Islet of Langerhans (tissue), 1 donor: Measurements from ENCODE around the gene TRIM29.
"Not testable (repeated sequence)": the region's sequence is repeated elsewhere in the genome, so short reads cannot be mapped to it uniquely, and the experiment has no call there.

ENCODE experiments used
- FAIRE-seq: peaks from one replicate; lab custom pipeline; 2011; peaks lifted over from hg19 to GRCh38; lab: Jason Lieb, UNC

The TRIM29 gene, protein sequence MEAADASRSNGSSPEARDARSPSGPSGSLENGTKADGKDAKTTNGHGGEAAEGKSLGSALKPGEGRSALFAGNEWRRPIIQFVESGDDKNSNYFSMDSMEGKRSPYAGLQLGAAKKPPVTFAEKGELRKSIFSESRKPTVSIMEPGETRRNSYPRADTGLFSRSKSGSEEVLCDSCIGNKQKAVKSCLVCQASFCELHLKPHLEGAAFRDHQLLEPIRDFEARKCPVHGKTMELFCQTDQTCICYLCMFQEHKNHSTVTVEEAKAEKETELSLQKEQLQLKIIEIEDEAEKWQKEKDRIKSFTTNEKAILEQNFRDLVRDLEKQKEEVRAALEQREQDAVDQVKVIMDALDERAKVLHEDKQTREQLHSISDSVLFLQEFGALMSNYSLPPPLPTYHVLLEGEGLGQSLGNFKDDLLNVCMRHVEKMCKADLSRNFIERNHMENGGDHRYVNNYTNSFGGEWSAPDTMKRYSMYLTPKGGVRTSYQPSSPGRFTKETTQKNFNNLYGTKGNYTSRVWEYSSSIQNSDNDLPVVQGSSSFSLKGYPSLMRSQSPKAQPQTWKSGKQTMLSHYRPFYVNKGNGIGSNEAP

DNA sequence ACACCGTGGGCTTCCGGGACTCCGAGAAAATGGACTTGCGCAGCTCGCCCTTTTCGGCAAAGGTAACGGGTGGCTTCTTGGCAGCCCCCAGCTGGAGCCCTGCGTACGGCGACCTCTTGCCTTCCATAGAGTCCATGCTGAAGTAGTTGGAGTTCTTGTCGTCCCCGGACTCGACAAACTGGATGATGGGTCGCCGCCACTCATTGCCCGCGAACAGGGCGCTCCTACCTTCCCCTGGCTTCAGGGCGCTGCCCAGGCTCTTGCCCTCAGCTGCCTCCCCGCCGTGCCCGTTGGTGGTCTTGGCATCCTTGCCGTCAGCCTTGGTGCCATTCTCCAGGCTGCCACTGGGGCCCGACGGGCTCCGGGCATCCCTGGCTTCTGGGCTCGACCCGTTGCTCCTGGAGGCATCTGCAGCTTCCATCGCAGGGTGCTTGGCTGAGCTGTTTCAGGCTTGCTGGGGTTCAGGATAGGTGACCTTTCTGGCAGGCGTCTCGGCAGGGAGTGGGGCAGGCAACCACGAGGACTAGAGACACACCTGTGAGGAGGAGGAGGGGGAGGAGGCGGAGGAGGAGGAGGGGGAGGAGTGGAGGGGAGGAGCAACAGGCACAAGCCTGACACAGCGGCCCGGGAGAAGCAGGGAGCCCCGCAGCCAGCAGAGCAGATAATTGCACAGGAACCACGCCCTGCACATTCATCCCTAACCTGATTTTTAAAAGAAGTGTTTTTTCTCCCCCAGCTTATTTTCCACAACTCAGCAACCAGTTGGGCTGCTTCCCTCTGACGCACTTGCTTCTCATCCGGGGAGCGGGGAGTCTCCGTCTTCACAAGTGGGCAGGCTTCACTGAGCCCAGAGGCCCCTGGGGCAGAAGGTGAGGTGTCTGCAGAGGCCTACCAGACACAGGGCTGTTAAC lies at the start of gene TRIM29:
TSS of gene TRIM29 (minus strand) at position 503 of the 911 bp plus-strand sequence. CDS start at position 421, 82 bp downstream.
- FAIRE-seq = no peak

- no peak for FAIRE-seq
Observed at GRCh38 chr11:120186774-120187591, 49.1 kb upstream of the TRIM29 start.

- FAIRE-seq = no peak
Observed at GRCh38 chr11:120186456-120186773, 48.5 kb upstream of the TRIM29 start.

GRCh38 chr11:120185706-120186455 lies 48.0 kb upstream of the TRIM29 start:
- FAIRE-seq = no peak

GRCh38 chr11:120184946-120185705 lies 47.2 kb upstream of the TRIM29 start:
- FAIRE-seq = no peak

GRCh38 chr11:120184371-120184945 lies 46.5 kb upstream of the TRIM29 start:
- no peak for FAIRE-seq

GRCh38 chr11:120183701-120184141 lies 45.8 kb upstream of the TRIM29 start:
- no peak for FAIRE-seq

GRCh38 chr11:120182790-120183491 lies 45.0 kb upstream of the TRIM29 start:
- no peak for FAIRE-seq

GRCh38 chr11:120182372-120182771 lies 44.5 kb upstream of the TRIM29 start:
- FAIRE-seq = no peak

- FAIRE-seq = no peak
Observed at GRCh38 chr11:120181376-120181975, 43.6 kb upstream of the TRIM29 start.

GRCh38 chr11:120180551-120181232 lies 42.8 kb upstream of the TRIM29 start:
- FAIRE-seq = no peak

- not testable (repeated sequence) for FAIRE-seq
Observed at GRCh38 chr11:120180063-120180462, 42.1 kb upstream of the TRIM29 start.

DNA sequence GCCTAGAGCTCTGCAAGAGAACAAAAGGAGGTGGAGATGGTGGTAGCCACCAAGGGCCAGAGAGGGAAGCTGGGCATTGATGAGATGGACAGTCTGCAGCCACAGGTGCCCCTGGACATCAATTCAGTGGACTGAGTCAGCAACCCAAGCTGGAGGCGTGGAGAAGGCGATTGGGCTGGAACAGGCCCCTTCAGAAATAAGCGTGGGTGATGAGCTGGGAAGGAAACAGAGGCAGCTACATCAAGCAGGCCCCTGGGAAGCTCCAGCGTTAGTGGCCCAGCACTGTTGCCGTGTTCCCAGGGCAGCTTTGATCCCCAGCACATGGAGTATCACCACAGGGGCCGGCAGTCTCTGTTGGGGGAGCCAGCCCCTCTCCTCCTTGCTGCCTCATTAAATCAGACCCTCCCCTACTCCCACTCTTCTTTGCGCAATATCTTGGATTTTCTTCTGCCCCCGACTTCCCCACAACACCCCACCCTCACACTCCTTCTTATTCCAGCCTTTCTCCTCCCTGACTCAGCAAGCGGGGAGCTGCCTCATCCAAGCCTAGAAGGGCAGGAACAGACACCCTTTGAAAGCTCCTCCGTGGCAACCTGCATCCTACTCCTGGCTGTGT lies 41.3 kb upstream of the TRIM29 start:
- FAIRE-seq = no peak

DNA sequence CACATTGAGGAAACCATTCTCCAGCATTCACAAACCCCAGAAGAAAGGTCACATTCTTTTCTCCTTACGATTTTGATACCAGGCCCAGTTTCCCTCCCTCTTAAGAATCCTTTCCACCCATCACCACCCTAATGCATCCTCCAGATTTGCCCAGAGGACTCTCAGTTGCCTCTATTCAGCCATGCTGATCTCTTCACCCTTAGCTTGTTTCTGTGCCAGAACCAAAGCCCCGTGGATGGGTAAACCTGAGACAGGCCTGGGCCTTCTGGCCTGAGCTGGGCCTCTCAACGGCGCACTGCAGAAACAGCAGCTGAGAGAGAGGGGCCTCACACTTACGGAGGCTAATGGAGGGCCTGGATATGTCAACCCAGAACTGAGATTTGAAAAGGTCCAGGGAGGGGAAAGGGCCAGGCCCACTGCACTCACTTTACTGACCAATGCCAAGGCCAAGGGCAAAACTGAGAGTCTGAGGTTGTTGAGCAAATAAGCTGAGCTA lies 40.7 kb upstream of the TRIM29 start:
- no peak for FAIRE-seq

DNA sequence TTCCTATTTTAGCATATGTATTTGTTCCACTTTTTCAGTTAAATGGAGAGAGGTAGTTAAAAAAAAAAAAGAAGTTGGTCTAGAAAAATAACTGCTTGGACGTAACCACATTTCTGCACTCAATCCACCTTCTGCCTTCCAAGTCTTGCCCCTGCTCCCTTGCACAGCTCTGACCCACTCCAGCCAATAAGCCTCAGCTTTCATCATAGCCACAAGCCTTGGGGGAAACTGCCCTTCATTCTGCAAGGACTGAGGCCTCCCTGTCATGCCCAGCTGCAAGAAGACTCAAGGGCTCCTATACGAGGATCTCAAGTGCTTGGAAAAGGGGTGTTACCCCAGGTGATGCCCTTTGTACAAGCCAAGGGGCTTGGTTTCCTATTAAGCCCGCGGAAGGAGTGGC lies 37.0 kb upstream of the TRIM29 start:
- no peak for FAIRE-seq

GRCh38 chr11:120173807-120174206 lies 35.9 kb upstream of the TRIM29 start:
- no peak for FAIRE-seq

- FAIRE-seq = no peak
Observed at GRCh38 chr11:120173019-120173705, 35.2 kb upstream of the TRIM29 start.
